Adrenal gland (tissue), 12 donors: ENCODE results near the gene HDAC4. TPM values are rescaled to one million over a fixed set of nuclear protein-coding genes. Genes with fewer than 3 reads are reported as not detected.

Experiments used
- DNase-seq, 7 donors: peaks; one replicate each; pipeline ENCODE4 v3.0.0-alpha.2; 2019 to 2020
- H3K27ac ChIP-seq, 5 donors: fragments of 200-600 bp; sonication (generic) in 4 of 5; 1 replicate in 3 of 5; 2 replicates in 2 of 5; pipeline versions ENCODE4 v1.5.1 to v1.8.0; 2016 to 2020; ENCODE audit warnings: mild to moderate bottlenecking in 1 of 5
- H3K27me3 ChIP-seq: fragments of 200-600 bp; 2 replicates; pipeline ENCODE4 v1.8.0; 2021
- H3K36me3 ChIP-seq, 2 donors: fragments of 200-600 bp; replicated peaks in 1 of 2; 1 replicate in 1 of 2; 2 replicates in 1 of 2; pipeline versions ENCODE4 v1.5.1 to v1.8.0; 2018 to 2022
- H3K4me1 ChIP-seq, 2 donors: fragments of 200-600 bp; replicated peaks in 1 of 2; 1 replicate in 1 of 2; 2 replicates in 1 of 2; pipeline versions ENCODE4 v1.5.1 to v1.8.0; 2018 to 2021
- H3K4me3 ChIP-seq, 4 donors: fragments of 200-600 bp; sonication (generic) in 3 of 4; one replicate each; pipeline ENCODE4 v1.5.1; 2016 to 2018
- H3K9me3 ChIP-seq, 3 donors: fragments of 200-600 bp; sonication (generic) in 1 of 3; replicated peaks in 1 of 3; 1 replicate in 2 of 3; 2 replicates in 1 of 3; pipeline versions ENCODE4 v1.5.1 to v1.8.0; 2016 to 2021
- POLR2A ChIP-seq, 2 donors: fragments of 450-650 bp; IDR thresholded peaks; one replicate each; pipeline ENCODE4 v1.6.1; 2017; ENCODE audit warnings: antibody characterized with exemption in 2 of 2, mild to moderate bottlenecking in 2 of 2, moderate library complexity in 1 of 2
- WGBS, 4 donors: extraction: QIAGEN DNeasy Blood & Tissue Kit in 2 of 4; methylation state at CpG; one replicate each; pipeline versions ENCODE4 v1.1.5 to v1.1.7; 2013 to 2017; 5-methylcytosine and 5-hydroxymethylcytosine counted together
- intact Hi-C, 2 donors: fragments of 100-400 bp; cut with DNase I; formaldehyde crosslinking; loops; one replicate each; pipeline versions ENCODE4 v1.14.1 to v1.15.0; 2022 to 2023
- polyA plus RNA-seq, 3 donors: library from polyadenylated mRNA; stranded (reverse); fragments of 200-250 nt in 2 of 3; fragments of 350-450 nt in 1 of 3; fragmentation: Illumina TruSeq in 1 of 3; extraction: RNeasy Lipid Tissue Mini Kit (QIAGEN cat#74804) in 1 of 3; gene quantifications; one replicate each; pipeline ENCODE4 v1.2.3, GENCODE V29; 2013 to 2014
- total RNA-seq, 9 donors: library from RNA; depleted of rRNA in 4 of 9; stranded (reverse); fragments of >200 nt in 4 of 9; fragments of 120-200 nt in 1 of 9; fragmentation: NEBNext Ultra II Directional in 1 of 9; extraction: Animal tissue kit (Norgen Biotek cat#: 25700) in 1 of 9; gene quantifications; one replicate each; pipeline versions ENCODE4 v1.1.0 to v1.2.4, GENCODE V29; 2013 to 2023
- TF ChIP-seq, protein P1 (sequence below), 6 experiments: fragments of 450-650 bp in 4 of 6; fragments of 200-600 bp in 2 of 6; sonication (generic) in 1 of 6; IDR thresholded peaks; 1 replicate in 5 of 6; 2 replicates in 1 of 6; pipeline versions ENCODE4 v1.5.1 to v1.8.0; 2016 to 2021; ENCODE audit warnings: antibody characterized with exemption in 6 of 6, mild to moderate bottlenecking in 2 of 6, moderate library complexity in 1 of 6
- donor health status: healthy with polysubstance abuse.
- donor health status: Bipolar disorder and iron deficiency.
- donor health status: DM: yes; HTN: yes; CAD: no.
- donor health status: DM: no; HTN: no; CAD: no.
- donor health status: DM: no; HTN: no; CAD: no.
- donor health status: DM: yes; HTN: yes; CAD: no.

Gene HDAC4
- total and polyA plus RNA-seq, 12 donors: 8.3 to 88.9 (median 28.7) TPM

- Histone ChIP-seq H3K27me3 (no peaks in the 10 kb centered on the region), H3K9me3 (no peaks in the 10 kb centered on the region), H3K4me1 (peaks cover 18 to 43% of the 10 kb centered on the region in 2 donors), H3K4me3 (peak overlapping the region in 1 of 4 donors; percentile 30), H3K36me3 (no peaks in the 10 kb centered on the region), H3K27ac (peak overlapping the region; percentile 64 to 96 (median 93))
- DNase-seq: peak; percentile 58 to 82 (median 75)
- TF ChIP-seq POLR2A (IDR thresholded peaks at IDR 0.05): no peak
- TF ChIP-seq, protein P1, sequence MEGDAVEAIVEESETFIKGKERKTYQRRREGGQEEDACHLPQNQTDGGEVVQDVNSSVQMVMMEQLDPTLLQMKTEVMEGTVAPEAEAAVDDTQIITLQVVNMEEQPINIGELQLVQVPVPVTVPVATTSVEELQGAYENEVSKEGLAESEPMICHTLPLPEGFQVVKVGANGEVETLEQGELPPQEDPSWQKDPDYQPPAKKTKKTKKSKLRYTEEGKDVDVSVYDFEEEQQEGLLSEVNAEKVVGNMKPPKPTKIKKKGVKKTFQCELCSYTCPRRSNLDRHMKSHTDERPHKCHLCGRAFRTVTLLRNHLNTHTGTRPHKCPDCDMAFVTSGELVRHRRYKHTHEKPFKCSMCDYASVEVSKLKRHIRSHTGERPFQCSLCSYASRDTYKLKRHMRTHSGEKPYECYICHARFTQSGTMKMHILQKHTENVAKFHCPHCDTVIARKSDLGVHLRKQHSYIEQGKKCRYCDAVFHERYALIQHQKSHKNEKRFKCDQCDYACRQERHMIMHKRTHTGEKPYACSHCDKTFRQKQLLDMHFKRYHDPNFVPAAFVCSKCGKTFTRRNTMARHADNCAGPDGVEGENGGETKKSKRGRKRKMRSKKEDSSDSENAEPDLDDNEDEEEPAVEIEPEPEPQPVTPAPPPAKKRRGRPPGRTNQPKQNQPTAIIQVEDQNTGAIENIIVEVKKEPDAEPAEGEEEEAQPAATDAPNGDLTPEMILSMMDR (IDR thresholded peaks at IDR 0.05): no peak
- 44 to 60% (median 50%) methylated on average over 13 to 16 of the region's 16 CpGs for WGBS, 4 donors
- intact Hi-C loops: no loop called here
Observed at GRCh38 chr2:239274391-239275043, 126.3 kb downstream of the HDAC4 start.

DNA sequence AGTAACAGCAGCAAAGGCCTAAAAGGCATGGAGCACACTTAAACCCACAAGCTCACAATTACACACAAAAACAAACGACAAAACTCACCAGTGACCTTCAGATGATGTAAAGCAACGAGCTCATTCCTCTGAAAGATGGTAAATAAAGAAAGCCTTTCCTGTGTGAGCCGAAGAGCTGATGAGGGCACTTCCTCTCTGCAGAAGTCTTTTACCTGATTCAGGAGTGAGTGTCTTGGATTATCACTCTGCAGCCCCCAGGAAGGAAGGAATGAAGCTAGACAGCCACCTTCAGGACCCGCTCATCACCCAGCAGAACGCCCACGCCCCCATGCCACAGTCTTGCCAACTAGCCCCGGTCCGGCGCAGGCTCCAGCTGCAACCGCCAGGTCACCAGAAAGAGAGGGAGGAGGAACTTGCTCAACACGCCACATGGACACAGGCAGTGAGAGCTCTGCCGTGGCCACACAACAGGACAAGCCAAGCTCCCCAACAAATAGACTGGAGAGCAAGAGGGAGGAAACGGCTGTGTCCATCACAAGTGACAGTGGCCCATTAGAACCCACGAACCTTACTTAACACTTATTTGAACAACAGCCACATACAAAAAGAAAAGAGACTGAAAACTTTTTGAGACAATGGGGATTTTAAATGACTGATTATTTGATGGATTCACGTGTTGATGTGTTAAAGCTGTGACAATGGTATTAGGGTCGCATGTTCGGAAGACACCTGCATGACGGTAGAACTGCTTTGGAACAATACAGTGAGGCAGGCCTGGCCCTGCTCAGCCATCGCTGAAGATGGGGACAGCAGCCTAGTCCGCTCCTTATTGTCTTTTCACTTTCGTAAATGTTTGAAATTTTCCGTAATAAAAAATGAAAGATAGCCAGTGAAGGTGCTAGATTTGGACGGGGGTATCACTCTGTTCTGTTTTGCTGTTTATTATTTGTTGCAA is 127.3 kb downstream of the HDAC4 start:
- Histone ChIP-seq H3K9me3 (no peaks in the 10 kb centered on the region), H3K27me3 (no peaks in the 10 kb centered on the region), H3K36me3 (no peaks in the 10 kb centered on the region), H3K4me1 (peaks cover 23 to 38% of the 10 kb centered on the region in 2 donors), H3K4me3 (no peak overlapping the region), H3K27ac (peak overlapping the region in 3 of 5 donors; percentile 93 to 96 (median 93))
- DNase-seq: peak in 5 of 7 donors; percentile 25 to 61 (median 33)
- 82 to 88% (median 83%) methylated on average over 22 to 23 of the region's 23 CpGs for WGBS, 4 donors
- intact Hi-C loops: no loop called here
- no peak for TF ChIP-seq POLR2A (IDR thresholded peaks at IDR 0.05)
- TF ChIP-seq, protein P1 (IDR thresholded peaks at IDR 0.05): no peak

GRCh38 chr2:239272626-239273025 is 128.2 kb downstream of the HDAC4 start:
- WGBS, 4 donors: 91 to 98% (median 97%) methylated on average over 5 to 9 of the region's 9 CpGs
- H3K9me3 ChIP-seq: no peaks in the 10 kb centered on the region
- TF ChIP-seq, protein P1 (IDR thresholded peaks at IDR 0.05): no peak
- no peak for TF ChIP-seq POLR2A (IDR thresholded peaks at IDR 0.05)
- intact Hi-C loops: no loop called here
- no peaks in the 10 kb centered on the region for H3K36me3 ChIP-seq
- DNase-seq: peak in 3 of 7 donors; percentile 7 to 18 (median 17)
- H3K4me1 ChIP-seq: peaks cover 32 to 47% of the 10 kb centered on the region in 2 donors
- no peaks in the 10 kb centered on the region for H3K27me3 ChIP-seq
- H3K27ac ChIP-seq: peak overlapping the region in 1 of 5 donors; percentile 93
- no peak overlapping the region for H3K4me3 ChIP-seq

- no peaks in the 10 kb centered on the region for H3K9me3 ChIP-seq
- no peak overlapping the region for H3K4me3 ChIP-seq
- no peak overlapping the region for H3K27ac ChIP-seq
- H3K4me1 ChIP-seq: peaks cover 34 to 54% of the 10 kb centered on the region in 2 donors
- intact Hi-C loops: no loop called here
- 65 to 78% (median 70%) methylated on average over 5 of the region's 5 CpGs for WGBS, 4 donors
- peak in 3 of 7 donors; percentile 6 to 13 (median 7) for DNase-seq
- no peaks in the 10 kb centered on the region for H3K36me3 ChIP-seq
- no peaks in the 10 kb centered on the region for H3K27me3 ChIP-seq
- TF ChIP-seq POLR2A (IDR thresholded peaks at IDR 0.05): no peak
- TF ChIP-seq, protein P1 (IDR thresholded peaks at IDR 0.05): no peak
Observed at GRCh38 chr2:239271882-239272281, 128.9 kb downstream of the HDAC4 start.
